ENCODE results near the gene OR4E2.

The OR4E2 gene

GRCh38 chr14:21704338-21704737 lies 50.7 kb downstream of the OR4E2 start:
- no peaks in the 10 kb centered on the region for H3K36me3 ChIP-seq (ENCODE audit: insufficient read depth, low read length)
- no peak overlapping the region for H2AFZ ChIP-seq (ENCODE audit: low read length)
- no peak overlapping the region for H3K4me2 ChIP-seq (ENCODE audit: low read length)
- no peak overlapping the region for H3K4me3 ChIP-seq (ENCODE audit: low read depth, low read length, poor library complexity, severe bottlenecking)
- H4K20me1 ChIP-seq (ENCODE audit: insufficient read depth, low read length): no peaks in the 10 kb centered on the region
- no peaks in the 10 kb centered on the region for H3K79me2 ChIP-seq (ENCODE audit: insufficient read depth, low read length)
- H3K27ac ChIP-seq (ENCODE audit: low read depth, low read length, poor library complexity, severe bottlenecking): no peak overlapping the region
- no peak for TF ChIP-seq EZH2 (IDR thresholded peaks at IDR 0.05; ENCODE audit: borderline replicate concordance, low read length)
- TF ChIP-seq, protein P1, sequence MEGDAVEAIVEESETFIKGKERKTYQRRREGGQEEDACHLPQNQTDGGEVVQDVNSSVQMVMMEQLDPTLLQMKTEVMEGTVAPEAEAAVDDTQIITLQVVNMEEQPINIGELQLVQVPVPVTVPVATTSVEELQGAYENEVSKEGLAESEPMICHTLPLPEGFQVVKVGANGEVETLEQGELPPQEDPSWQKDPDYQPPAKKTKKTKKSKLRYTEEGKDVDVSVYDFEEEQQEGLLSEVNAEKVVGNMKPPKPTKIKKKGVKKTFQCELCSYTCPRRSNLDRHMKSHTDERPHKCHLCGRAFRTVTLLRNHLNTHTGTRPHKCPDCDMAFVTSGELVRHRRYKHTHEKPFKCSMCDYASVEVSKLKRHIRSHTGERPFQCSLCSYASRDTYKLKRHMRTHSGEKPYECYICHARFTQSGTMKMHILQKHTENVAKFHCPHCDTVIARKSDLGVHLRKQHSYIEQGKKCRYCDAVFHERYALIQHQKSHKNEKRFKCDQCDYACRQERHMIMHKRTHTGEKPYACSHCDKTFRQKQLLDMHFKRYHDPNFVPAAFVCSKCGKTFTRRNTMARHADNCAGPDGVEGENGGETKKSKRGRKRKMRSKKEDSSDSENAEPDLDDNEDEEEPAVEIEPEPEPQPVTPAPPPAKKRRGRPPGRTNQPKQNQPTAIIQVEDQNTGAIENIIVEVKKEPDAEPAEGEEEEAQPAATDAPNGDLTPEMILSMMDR (IDR thresholded peaks at IDR 0.05; ENCODE audit: low read length): no peak
- no peaks in the 10 kb centered on the region for H3F3A ChIP-seq (ENCODE audit: insufficient read depth, low read length)
- H3K9me2 ChIP-seq (ENCODE audit: low read depth, low read length): no peaks in the 10 kb centered on the region
- no peaks in the 10 kb centered on the region for H3K9me3 ChIP-seq (ENCODE audit: low read length)
- H3K9ac ChIP-seq (ENCODE audit: low read length): no peak overlapping the region
- no peaks in the 10 kb centered on the region for H3K4me1 ChIP-seq (ENCODE audit: insufficient read depth, low read length, severe bottlenecking)
- H3K27me3 ChIP-seq (ENCODE audit: insufficient read depth, low read length): no peaks in the 10 kb centered on the region

- Histone ChIP-seq H3K4me3 (ENCODE audit: low read depth, low read length, poor library complexity, severe bottlenecking) (no peak overlapping the region), H3K27me3 (ENCODE audit: insufficient read depth, low read length) (no peaks in the 10 kb centered on the region), H2AFZ (ENCODE audit: low read length) (no peak overlapping the region), H3K9ac (ENCODE audit: low read length) (no peak overlapping the region), H3K27ac (ENCODE audit: low read depth, low read length, poor library complexity, severe bottlenecking) (no peak overlapping the region), H3K4me1 (ENCODE audit: insufficient read depth, low read length, severe bottlenecking) (no peaks in the 10 kb centered on the region), H3K36me3 (ENCODE audit: insufficient read depth, low read length) (no peaks in the 10 kb centered on the region), H3K9me3 (ENCODE audit: low read length) (no peaks in the 10 kb centered on the region), H3K4me2 (ENCODE audit: low read length) (no peak overlapping the region), H4K20me1 (ENCODE audit: insufficient read depth, low read length) (no peaks in the 10 kb centered on the region), H3F3A (ENCODE audit: insufficient read depth, low read length) (no peaks in the 10 kb centered on the region), H3K79me2 (ENCODE audit: insufficient read depth, low read length) (no peaks in the 10 kb centered on the region), H3K9me2 (ENCODE audit: low read depth, low read length) (no peaks in the 10 kb centered on the region)
- TF ChIP-seq, protein P1 (IDR thresholded peaks at IDR 0.05; ENCODE audit: low read length): peak; percentile 77
- TF ChIP-seq EZH2 (IDR thresholded peaks at IDR 0.05; ENCODE audit: borderline replicate concordance, low read length): no peak
Observed at GRCh38 chr14:21711360-21711961, 57.8 kb downstream of the OR4E2 start.

DNA sequence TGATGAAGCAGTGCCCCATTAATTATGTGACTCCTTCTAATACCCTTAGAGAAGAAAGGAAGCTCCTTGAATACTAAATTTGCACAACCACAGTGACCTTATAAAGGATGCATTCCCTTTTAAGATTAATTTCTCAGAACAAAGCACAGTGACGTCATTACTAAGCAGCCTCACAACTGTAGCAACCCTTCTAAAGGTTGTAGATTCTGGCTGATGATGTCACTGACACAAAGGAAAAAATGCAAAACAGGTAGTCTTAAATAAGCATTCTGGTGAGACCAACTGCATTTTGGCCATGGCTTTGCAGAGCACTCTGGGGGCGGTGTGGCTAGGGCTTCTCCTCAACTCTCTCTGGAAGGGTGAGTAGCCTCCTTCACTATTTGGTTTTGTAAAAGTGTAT lies 58.4 kb downstream of the OR4E2 start:
- H3K9ac ChIP-seq (ENCODE audit: low read length): no peak overlapping the region
- no peak overlapping the region for H3K27ac ChIP-seq (ENCODE audit: low read depth, low read length, poor library complexity, severe bottlenecking)
- TF ChIP-seq, protein P1 (IDR thresholded peaks at IDR 0.05; ENCODE audit: low read length): no peak
- no peak for TF ChIP-seq EZH2 (IDR thresholded peaks at IDR 0.05; ENCODE audit: borderline replicate concordance, low read length)
- no peaks in the 10 kb centered on the region for H3K9me2 ChIP-seq (ENCODE audit: low read depth, low read length)
- H3K4me3 ChIP-seq (ENCODE audit: low read depth, low read length, poor library complexity, severe bottlenecking): no peak overlapping the region
- H3K36me3 ChIP-seq (ENCODE audit: insufficient read depth, low read length): no peaks in the 10 kb centered on the region
- H3F3A ChIP-seq (ENCODE audit: insufficient read depth, low read length): no peaks in the 10 kb centered on the region
- no peaks in the 10 kb centered on the region for H3K9me3 ChIP-seq (ENCODE audit: low read length)
- no peaks in the 10 kb centered on the region for H3K27me3 ChIP-seq (ENCODE audit: insufficient read depth, low read length)
- H3K4me1 ChIP-seq (ENCODE audit: insufficient read depth, low read length, severe bottlenecking): no peaks in the 10 kb centered on the region
- no peaks in the 10 kb centered on the region for H3K79me2 ChIP-seq (ENCODE audit: insufficient read depth, low read length)
- no peak overlapping the region for H2AFZ ChIP-seq (ENCODE audit: low read length)
- no peak overlapping the region for H3K4me2 ChIP-seq (ENCODE audit: low read length)
- no peaks in the 10 kb centered on the region for H4K20me1 ChIP-seq (ENCODE audit: insufficient read depth, low read length)
